GM10266 (cell line): ENCODE data around the gene ESPNL.

Experiments
- DNase-seq: peaks from one replicate; pipeline ENCODE4 v3.0.0; 2012; ENCODE audit errors: extremely low spot score
- TF ChIP-seq, protein P1 (sequence below): IDR thresholded peaks from 2 replicates; pipeline ENCODE4 v1.5.1; 2012; ENCODE audit warnings: mild to moderate bottlenecking, low read depth; ENCODE audit not compliant: control insufficient read depth, insufficient read depth; ENCODE audit errors: missing control alignments

ESPNL gene

DNA sequence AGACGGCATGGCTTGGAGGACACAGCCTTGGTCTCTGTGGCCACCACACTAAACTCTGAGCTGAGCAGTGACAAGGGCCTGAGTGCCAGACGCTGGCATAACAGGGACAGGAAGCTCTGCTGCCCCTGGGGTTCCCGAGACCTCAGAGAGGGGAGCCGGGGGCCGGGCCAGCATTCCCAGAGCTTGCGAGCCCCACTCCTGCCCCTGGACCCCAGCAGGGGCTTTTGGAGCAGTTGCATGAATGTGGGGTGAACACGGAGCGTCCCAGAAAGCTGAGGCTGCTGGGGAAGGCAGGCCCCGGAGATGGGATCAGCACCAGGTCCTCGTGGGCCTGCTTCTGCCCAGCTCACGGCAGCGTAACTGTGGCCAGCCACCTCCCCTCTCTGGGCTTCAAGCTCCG, 51.1 kb downstream of the ESPNL start:
- TF ChIP-seq, protein P1, sequence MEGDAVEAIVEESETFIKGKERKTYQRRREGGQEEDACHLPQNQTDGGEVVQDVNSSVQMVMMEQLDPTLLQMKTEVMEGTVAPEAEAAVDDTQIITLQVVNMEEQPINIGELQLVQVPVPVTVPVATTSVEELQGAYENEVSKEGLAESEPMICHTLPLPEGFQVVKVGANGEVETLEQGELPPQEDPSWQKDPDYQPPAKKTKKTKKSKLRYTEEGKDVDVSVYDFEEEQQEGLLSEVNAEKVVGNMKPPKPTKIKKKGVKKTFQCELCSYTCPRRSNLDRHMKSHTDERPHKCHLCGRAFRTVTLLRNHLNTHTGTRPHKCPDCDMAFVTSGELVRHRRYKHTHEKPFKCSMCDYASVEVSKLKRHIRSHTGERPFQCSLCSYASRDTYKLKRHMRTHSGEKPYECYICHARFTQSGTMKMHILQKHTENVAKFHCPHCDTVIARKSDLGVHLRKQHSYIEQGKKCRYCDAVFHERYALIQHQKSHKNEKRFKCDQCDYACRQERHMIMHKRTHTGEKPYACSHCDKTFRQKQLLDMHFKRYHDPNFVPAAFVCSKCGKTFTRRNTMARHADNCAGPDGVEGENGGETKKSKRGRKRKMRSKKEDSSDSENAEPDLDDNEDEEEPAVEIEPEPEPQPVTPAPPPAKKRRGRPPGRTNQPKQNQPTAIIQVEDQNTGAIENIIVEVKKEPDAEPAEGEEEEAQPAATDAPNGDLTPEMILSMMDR = no peak
- DNase-seq = no peak

DNA sequence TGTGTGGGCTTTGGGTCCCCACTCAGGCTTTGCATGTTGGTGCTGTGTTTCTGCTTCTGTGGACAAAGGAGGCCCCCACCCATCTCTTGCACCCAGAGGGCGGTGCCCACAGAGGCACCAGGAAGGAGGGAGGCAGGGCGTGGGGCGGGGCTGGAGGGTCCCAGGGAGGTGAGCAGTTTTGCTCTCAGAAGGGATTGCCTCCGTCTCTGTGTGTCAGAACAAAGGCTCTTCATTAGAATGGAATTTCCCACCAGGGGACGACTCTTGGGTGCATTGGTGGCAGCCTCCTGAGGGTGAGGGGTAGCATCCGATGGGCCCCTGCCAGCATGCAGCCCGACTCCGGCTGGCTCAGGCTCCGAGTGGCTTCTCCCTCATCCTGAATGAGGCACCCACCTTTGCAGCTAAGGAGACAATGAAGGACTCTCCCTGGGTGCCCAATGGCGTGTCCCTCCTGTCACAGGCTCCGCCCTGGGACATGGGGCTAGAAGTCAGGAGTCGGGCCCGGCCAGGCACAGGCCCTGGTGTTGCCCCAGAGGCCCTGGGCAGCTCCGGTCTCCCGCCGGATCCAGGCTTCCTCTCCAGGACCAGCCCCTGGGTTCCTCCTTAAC, 51.6 kb downstream of the ESPNL start:
- TF ChIP-seq, protein P1 = no peak
- no peak for DNase-seq

DNA sequence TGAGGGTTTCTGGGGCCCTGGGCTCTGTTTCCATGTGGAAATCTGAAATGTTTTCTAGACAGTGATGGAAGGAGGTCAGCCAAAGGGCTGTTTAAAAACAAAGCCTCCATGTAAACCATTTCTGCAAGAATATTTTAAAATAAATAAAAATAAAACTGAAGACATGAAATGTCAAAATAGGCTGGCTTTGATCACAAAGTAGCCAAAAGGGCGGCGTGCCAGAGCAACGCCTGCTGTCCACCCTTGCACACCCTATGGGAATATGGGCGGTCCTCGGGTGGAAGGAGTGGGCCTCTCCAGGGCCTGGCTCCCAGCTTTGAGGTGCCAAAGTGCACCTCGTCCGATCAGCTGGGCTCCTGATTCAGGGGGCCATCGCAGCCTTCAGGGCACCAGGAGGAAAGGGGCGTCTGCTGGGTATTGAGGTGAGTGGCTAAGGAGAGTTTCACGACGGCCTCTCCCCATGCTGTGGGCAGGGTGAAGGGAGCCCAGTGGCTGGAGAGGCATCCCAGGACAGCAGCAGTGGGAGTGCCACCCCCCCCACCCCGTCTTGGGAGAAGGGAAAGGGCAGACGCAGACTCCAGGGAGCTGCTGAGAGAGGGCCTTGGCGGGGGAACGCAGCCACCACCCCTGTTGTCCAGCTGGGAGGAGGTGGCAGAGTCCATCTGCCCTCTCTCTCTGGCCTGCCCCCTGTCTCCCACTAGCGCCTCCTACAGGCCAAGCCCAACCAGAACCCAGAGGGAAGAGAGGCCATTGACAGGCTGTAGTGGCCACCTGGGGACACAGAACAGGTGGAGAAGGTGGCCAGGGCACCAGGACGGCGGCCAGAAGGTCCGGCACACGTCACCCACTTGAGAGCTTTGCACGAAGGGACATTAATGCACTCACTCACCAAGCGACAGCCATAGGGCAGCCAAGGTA, 52.9 kb downstream of the ESPNL start:
- TF ChIP-seq, protein P1 = peak; percentile 26
- DNase-seq = no peak

DNA sequence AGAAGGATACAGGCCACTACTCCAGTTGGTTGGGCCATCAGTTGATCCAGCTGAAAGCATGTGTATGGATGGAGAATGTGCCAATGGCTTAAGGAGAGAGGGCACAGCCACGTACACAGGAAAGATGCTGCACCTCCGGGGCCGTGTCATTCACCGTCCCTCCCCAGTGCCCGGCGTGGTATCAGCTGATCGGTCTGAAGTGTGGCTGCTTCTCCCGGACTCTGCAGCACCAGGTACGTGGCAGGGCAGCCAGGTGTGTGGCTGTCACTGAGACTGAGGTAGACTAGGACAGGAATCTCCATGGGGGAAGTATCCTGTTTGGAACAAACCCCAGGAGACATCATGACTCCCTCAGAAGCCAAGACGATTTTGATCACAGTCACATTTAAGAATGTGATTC, 54.4 kb downstream of the ESPNL start:
- TF ChIP-seq, protein P1 = no peak
- DNase-seq = no peak

DNA sequence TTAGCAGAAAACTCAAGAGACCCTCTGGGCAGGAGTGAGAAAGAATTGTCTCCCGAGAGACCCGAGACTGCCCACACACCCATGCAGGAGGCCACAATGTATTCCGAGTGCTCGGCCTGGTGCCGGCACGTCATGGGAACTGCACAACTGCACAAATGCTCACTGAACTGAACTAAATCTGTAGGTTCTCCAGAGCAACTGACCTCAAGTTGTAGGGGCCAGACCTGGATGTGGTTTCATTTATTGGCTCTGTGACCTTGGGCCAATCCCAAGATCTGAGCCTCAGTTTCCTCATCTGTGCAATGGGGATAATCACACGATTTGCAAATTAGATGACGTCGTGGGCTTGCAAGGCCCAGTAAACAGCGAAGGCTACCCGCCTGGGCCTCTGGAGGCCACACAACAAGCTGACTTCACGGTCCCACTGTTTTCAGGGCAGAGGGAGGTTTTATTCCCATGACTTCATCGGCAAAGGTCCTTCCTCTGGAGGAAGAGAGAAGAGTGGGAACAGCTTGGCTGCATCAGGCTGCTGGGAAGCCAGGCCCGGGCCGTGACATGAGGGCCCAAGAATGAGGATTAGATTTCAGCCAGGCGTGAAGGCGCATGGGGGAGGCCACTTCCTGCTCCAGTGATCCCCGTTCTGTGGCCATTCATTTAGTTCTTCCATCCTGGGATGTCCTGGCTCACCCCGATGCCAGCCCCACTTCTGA, 55.1 kb downstream of the ESPNL start:
- TF ChIP-seq, protein P1 = no peak
- no peak for DNase-seq

DNA sequence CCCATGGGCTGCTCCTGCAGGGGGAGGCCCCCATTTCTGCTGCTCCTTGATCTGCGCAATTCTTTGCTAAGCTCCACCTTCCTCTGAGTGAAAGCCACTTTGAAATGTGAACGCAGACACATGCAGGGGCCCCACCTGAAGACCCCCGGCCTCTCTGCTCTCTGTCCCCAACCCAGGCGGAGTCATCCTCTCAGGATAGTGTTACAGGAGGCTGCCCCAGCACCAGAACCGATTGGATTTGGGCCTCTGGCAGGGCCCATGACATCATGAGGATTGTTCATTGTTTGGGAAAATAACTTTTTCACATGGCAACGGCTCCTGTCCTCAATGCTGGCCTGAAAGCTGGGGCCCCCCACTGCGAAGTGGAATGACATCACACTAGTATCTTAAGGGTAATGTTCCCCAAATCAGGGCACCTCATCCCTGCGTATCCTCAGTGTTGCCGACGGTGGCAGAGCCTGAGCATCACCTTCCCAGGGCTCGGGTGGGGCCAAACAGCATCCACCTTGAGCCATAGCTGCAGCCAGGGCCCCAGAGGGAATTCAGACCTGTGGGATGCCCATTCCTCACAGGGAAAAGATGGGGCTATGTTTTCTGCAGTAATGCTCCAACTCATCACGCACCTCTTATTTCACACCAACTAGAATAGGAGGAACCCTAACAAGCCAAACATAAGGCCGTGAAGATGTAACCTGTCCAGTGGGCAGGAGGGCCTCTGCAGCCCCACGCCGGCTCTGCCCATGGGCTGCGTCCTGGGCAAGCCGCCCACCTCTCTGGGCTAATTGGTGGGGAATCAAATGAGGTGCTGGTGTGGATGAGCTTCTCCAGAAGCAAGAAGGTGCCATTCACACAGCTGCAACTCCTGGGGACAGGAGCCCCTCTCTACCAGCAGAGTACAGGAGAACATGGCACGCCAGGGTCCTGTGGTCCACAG, 55.9 kb downstream of the ESPNL start:
- TF ChIP-seq, protein P1 = no peak
- no peak for DNase-seq
